Brain microvascular endothelial cell (primary cell): Measurements from ENCODE around the gene ZNF581.

Source experiments
- DNase-seq: peaks from one replicate; pipeline ENCODE4 v3.0.0-alpha.2; 2020
- H3K27ac ChIP-seq: fragments of 250-450 bp; sonication (Bioruptor Pico); 2 replicates; pipeline ENCODE4 v1.5.1; 2020; ENCODE audit warnings: mild to moderate bottlenecking, moderate library complexity
- H3K27me3 ChIP-seq: fragments of 250-450 bp; sonication (Bioruptor Pico); replicated peaks from 2 replicates; pipeline ENCODE4 v1.5.1; 2020; ENCODE audit warnings: mild to moderate bottlenecking
- H3K36me3 ChIP-seq: fragments of 250-450 bp; sonication (Bioruptor Pico); replicated peaks from 2 replicates; pipeline ENCODE4 v1.5.1; 2020; ENCODE audit warnings: mild to moderate bottlenecking
- H3K4me3 ChIP-seq: 2 replicates; pipeline ENCODE4 v1.5.1; 2011; ENCODE audit warnings: low read depth, mild to moderate bottlenecking, control low read depth, low read length, moderate library complexity
- in situ Hi-C: cut with HindIII; loops from 2 replicates; pipeline ENCODE4 v1.10.0; 2017; ENCODE audit warnings: low sequenced_read_pairs, low pct_ligation_motif_present
- TF ChIP-seq, protein P1 (sequence below): IDR thresholded peaks from 2 replicates; pipeline ENCODE4 v1.5.1; 2011; ENCODE audit warnings: low read depth, mild to moderate bottlenecking, moderate library complexity, low read length, control low read depth, inconsistent platforms; ENCODE audit errors: missing control alignments

The ZNF581 gene

DNA sequence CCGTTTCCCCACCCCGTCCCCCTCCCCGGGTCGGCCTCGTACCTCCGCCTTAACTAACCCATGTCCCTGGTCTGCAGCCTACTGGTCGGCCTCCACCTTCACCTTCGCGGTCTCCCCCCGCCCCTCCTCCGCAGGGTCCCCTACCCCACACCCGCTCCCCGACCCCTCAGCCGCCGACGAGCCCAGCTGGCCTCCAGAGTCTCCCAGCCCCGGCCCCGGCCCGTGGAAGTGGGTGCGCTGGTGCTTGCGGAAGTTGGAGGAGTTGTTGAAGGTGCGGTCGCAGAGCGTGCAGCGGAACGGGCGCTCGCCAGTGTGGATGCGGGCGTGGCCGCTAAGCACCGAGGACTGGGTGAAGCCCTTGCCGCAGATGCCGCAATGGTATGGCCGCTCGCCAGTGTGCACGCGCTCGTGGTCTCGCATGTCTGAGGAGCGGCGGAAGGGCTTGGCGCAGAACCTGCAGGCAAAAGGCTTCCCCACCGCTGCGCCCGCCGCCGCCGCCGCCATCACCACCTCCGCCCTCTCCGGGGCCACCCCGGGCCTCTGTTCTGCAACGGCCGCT, 21.7 kb upstream of the ZNF581 start:
- H3K36me3 ChIP-seq, result peaks cover 15% of the 10 kb centered on the region
- in situ Hi-C loops, result loop anchor here (25.0 kb wide), 1 partner anchor 234 kb away; the partner anchor contains the start of genes RPL28, TMEM190 and TMEM238
- TF ChIP-seq, protein P1, sequence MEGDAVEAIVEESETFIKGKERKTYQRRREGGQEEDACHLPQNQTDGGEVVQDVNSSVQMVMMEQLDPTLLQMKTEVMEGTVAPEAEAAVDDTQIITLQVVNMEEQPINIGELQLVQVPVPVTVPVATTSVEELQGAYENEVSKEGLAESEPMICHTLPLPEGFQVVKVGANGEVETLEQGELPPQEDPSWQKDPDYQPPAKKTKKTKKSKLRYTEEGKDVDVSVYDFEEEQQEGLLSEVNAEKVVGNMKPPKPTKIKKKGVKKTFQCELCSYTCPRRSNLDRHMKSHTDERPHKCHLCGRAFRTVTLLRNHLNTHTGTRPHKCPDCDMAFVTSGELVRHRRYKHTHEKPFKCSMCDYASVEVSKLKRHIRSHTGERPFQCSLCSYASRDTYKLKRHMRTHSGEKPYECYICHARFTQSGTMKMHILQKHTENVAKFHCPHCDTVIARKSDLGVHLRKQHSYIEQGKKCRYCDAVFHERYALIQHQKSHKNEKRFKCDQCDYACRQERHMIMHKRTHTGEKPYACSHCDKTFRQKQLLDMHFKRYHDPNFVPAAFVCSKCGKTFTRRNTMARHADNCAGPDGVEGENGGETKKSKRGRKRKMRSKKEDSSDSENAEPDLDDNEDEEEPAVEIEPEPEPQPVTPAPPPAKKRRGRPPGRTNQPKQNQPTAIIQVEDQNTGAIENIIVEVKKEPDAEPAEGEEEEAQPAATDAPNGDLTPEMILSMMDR, result no peak
- H3K4me3 ChIP-seq, result no peak overlapping the region
- no peaks in the 10 kb centered on the region for H3K27me3 ChIP-seq
- H3K27ac ChIP-seq, result no peak overlapping the region
- no peak for DNase-seq

DNA sequence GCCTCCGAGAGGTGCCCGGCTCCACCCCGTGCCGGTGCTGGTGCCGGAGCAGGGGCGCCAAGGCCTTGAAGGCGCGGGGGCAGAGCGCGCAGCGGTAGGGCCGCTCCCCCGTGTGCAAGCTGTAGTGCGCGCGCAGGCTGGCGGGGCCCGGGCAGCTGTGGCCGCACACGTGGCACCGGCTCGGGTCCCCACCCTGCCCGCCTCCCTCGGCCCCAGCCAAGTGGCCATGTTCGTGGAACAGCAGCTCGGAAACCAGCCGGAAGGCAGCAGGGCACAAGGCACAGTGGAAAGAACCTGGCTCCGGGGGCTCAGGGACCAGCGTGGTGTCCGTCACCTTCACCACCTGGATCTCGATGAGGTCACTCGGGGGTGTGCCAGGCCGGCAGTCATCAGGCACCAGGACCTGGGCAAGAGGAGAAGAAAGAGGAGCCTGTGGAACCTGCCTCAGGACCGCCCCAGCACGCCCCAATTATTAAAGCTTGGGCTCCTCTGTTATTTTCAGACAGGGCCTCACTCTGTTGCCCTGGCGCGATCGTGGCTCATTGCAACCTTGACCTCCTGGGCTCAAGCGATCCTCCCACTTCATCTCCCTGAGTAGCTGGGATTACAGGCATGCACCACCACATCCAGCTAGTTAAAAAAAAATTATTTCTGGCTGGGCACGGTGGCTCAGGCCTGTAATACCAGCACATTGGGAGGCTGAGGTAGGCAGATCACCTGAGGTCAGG, 21.0 kb upstream of the ZNF581 start:
- no peak overlapping the region for H3K27ac ChIP-seq
- no peak overlapping the region for H3K4me3 ChIP-seq
- TF ChIP-seq, protein P1, result no peak
- peaks cover 12% of the 10 kb centered on the region for H3K36me3 ChIP-seq
- no peak for DNase-seq
- in situ Hi-C loops, result loop anchor here (25.0 kb wide), 1 partner anchor 235 kb away; the partner anchor contains the start of genes RPL28, TMEM190 and TMEM238
- no peaks in the 10 kb centered on the region for H3K27me3 ChIP-seq

DNA sequence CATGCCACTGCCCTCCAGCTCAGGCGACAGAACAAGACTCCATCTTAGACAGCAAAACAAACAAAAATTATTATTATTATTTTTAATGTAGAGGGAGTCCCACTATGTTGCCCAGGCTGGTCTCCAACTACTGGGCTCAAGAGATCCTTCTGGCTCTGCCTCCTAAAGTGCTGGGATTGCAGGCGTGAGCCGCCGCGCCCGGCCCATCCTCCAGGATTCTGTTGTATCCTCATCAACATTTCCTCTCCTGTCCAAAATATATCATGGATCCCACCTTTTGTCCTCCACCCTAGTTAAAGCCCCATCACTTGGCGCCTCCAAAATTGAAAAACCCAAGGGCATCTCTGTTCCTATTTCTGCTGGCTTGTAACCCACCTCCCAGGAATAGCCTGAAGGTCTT, 20.3 kb upstream of the ZNF581 start:
- TF ChIP-seq, protein P1, result no peak
- Histone ChIP-seq H3K4me3 (no peak overlapping the region), H3K36me3 (peaks cover 5% of the 10 kb centered on the region), H3K27ac (no peak overlapping the region), H3K27me3 (no peaks in the 10 kb centered on the region)
- DNase-seq, result no peak
- in situ Hi-C loops, result loop anchor here (25.0 kb wide), 1 partner anchor 236 kb away; the partner anchor contains the start of genes RPL28, TMEM190 and TMEM238

DNA sequence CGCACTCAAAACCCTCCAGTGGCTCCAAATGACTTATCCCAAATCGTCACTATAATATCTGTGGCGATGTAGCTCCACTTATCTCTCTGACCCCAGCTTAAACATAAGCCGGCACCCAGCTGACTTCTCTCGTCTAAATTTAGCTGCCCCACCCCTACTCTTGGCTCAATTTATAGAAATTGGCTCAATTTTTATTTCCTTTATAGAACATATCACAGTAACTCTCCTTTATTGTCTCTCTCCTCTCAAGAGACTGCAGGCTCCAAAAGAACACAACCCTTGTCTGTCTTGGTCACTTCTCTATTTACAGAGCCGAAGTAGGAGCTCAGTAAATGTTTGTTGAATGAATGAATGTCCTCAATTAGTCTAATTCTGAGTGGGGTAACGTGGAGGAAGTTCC, 19.9 kb upstream of the ZNF581 start:
- H3K27ac ChIP-seq, result no peak overlapping the region
- in situ Hi-C loops, result loop anchor here (25.0 kb wide), 1 partner anchor 236 kb away; the partner anchor contains the start of genes RPL28, TMEM190 and TMEM238
- peaks cover 5% of the 10 kb centered on the region for H3K36me3 ChIP-seq
- TF ChIP-seq, protein P1, result no peak
- DNase-seq, result no peak
- no peaks in the 10 kb centered on the region for H3K27me3 ChIP-seq
- peak overlapping the region; percentile 20 for H3K4me3 ChIP-seq

DNA sequence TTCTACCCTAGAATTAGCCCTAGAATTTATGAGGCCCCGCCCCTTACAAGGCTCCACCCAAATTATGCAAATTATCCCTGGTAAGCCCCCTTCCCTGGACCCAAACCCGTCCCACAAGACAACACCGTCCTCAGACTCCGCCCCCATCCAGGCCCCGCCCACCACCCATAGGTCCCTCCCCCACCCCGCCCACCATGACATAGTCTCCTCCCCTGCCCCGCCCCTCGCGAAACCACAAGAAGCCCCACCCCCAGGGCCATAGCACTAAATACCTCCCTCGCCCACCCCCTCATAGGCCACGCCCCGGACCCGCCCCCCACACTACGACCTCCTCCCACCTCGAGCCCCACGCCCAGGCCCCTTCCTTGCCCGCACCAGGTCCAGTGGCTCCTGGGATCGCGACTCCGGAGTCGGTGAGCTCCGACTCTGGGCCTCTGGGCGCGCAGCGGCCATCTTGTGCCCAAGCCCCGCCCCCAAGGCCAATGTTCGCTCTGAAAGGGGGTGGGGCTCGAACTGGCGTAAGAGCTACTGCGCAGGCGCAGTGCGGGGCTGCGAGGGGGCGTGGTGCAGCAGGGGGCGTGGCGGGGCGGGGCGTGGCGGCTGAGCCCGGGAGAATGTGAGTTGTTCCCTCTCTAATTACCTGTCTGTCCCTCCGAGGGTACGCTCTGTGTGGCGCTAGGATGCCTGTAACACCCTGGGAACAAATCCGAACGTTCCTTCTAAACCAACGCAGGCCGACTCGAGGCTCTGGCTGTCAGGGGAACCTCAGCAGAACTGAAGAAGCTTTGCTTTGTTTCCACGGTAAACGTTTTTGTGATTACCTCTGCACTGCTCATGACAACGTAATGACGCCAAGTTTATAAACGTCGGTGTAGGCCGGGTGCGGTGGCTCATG, 19.1 kb upstream of the ZNF581 start, which contains the start of gene ZNF784:
Gene ZNF784 (minus strand): TSS at position 458 of the 895 bp plus-strand sequence. CDS start 5 bp downstream, at position 453.
- Histone ChIP-seq H3K4me3 (peak within 1 kb of the TSS; percentile 73), H3K36me3 (peaks cover 5% of the 10 kb centered on the region), H3K27ac (peak within 1 kb of the TSS; percentile 81), H3K27me3 (no peaks in the 10 kb centered on the region)
- in situ Hi-C loops, result loop anchor here (25.0 kb wide), 1 partner anchor 237 kb away; the partner anchor contains the start of genes RPL28, TMEM190 and TMEM238
- peak; percentile 79 for DNase-seq
- TF ChIP-seq, protein P1, result no peak
